Skeletal muscle satellite cell (primary cell): ENCODE data around the gene HGFAC.

Experiments
- H3K27me3 ChIP-seq: 2 replicates; pipeline ENCODE4 v1.7.0; 2013; ENCODE audit warnings: low read length; ENCODE audit not compliant: control insufficient read depth, insufficient read depth
- H3K36me3 ChIP-seq: 2 replicates; pipeline ENCODE4 v1.7.0; 2013; ENCODE audit warnings: mild to moderate bottlenecking, control low read depth, low read length; ENCODE audit not compliant: insufficient read depth
- H3K4me1 ChIP-seq: 2 replicates; pipeline ENCODE4 v1.7.0; 2013; ENCODE audit warnings: low read length; ENCODE audit not compliant: control insufficient read depth, insufficient read depth
- H3K4me2 ChIP-seq: 2 replicates; pipeline ENCODE4 v1.7.0; 2013; ENCODE audit warnings: mild to moderate bottlenecking, low read length
- H3K4me3 ChIP-seq: 2 replicates; pipeline ENCODE4 v1.7.0; 2013; ENCODE audit warnings: low read length
- H3K9ac ChIP-seq: 2 replicates; pipeline ENCODE4 v1.7.0; 2013; ENCODE audit warnings: mild to moderate bottlenecking, low read depth, low read length, moderate library complexity
- H3K9me3 ChIP-seq: replicated peaks from 2 replicates; pipeline ENCODE4 v1.7.0; 2013; ENCODE audit warnings: mild to moderate bottlenecking, control low read depth, low read length

HGFAC gene

GRCh38 chr4:3413217-3413671 is 28.5 kb upstream of the HGFAC start:
- Histone ChIP-seq H3K9ac (no peak overlapping the region), H3K4me2 (no peak overlapping the region), H3K9me3 (no peaks in the 10 kb centered on the region), H3K27me3 (no peaks in the 10 kb centered on the region), H3K4me1 (no peaks in the 10 kb centered on the region), H3K36me3 (peaks cover 9% of the 10 kb centered on the region), H3K4me3 (no peak overlapping the region)

- H3K4me2 ChIP-seq = no peak overlapping the region
- H3K9ac ChIP-seq = no peak overlapping the region
- no peaks in the 10 kb centered on the region for H3K4me1 ChIP-seq
- no peak overlapping the region for H3K4me3 ChIP-seq
- no peaks in the 10 kb centered on the region for H3K9me3 ChIP-seq
- no peaks in the 10 kb centered on the region for H3K27me3 ChIP-seq
- H3K36me3 ChIP-seq = peaks cover 9% of the 10 kb centered on the region
These were observed 27.9 kb upstream of the HGFAC start for GRCh38 chr4:3413675-3414420.

- Histone ChIP-seq H3K27me3 (no peaks in the 10 kb centered on the region), H3K4me3 (no peak overlapping the region), H3K4me2 (no peak overlapping the region), H3K9me3 (no peaks in the 10 kb centered on the region), H3K36me3 (peaks cover 9% of the 10 kb centered on the region), H3K9ac (no peak overlapping the region), H3K4me1 (no peaks in the 10 kb centered on the region)
These were observed 27.1 kb upstream of the HGFAC start for GRCh38 chr4:3414421-3415279.

GRCh38 chr4:3415471-3416141 is 26.2 kb upstream of the HGFAC start:
- Histone ChIP-seq H3K36me3 (peaks cover 9% of the 10 kb centered on the region), H3K4me3 (no peak overlapping the region), H3K9ac (no peak overlapping the region), H3K9me3 (no peaks in the 10 kb centered on the region), H3K27me3 (no peaks in the 10 kb centered on the region), H3K4me2 (no peak overlapping the region), H3K4me1 (no peaks in the 10 kb centered on the region)

GRCh38 chr4:3416270-3416669 is 25.5 kb upstream of the HGFAC start:
- Histone ChIP-seq H3K9me3 (no peaks in the 10 kb centered on the region), H3K27me3 (no peaks in the 10 kb centered on the region), H3K4me3 (no peak overlapping the region), H3K36me3 (peaks cover 9% of the 10 kb centered on the region), H3K4me1 (no peaks in the 10 kb centered on the region), H3K4me2 (no peak overlapping the region), H3K9ac (no peak overlapping the region)

- H3K4me1 ChIP-seq = no peaks in the 10 kb centered on the region
- no peaks in the 10 kb centered on the region for H3K27me3 ChIP-seq
- H3K4me3 ChIP-seq = no peak overlapping the region
- H3K9ac ChIP-seq = no peak overlapping the region
- H3K4me2 ChIP-seq = no peak overlapping the region
- H3K9me3 ChIP-seq = no peaks in the 10 kb centered on the region
- H3K36me3 ChIP-seq = peaks cover 9% of the 10 kb centered on the region
These were observed 24.9 kb upstream of the HGFAC start for GRCh38 chr4:3416821-3417221.

GRCh38 chr4:3417448-3417847 is 24.3 kb upstream of the HGFAC start:
- H3K9me3 ChIP-seq = no peaks in the 10 kb centered on the region
- peaks cover 9% of the 10 kb centered on the region for H3K36me3 ChIP-seq
- H3K4me1 ChIP-seq = no peaks in the 10 kb centered on the region
- no peak overlapping the region for H3K9ac ChIP-seq
- no peak overlapping the region for H3K4me2 ChIP-seq
- no peaks in the 10 kb centered on the region for H3K27me3 ChIP-seq
- no peak overlapping the region for H3K4me3 ChIP-seq

- Histone ChIP-seq H3K27me3 (no peaks in the 10 kb centered on the region), H3K36me3 (peaks cover 13% of the 10 kb centered on the region), H3K4me2 (no peak overlapping the region), H3K4me1 (no peaks in the 10 kb centered on the region), H3K9me3 (no peaks in the 10 kb centered on the region), H3K9ac (no peak overlapping the region), H3K4me3 (no peak overlapping the region)
These were observed 23.6 kb upstream of the HGFAC start for GRCh38 chr4:3418029-3418762.

GRCh38 chr4:3419836-3420605 is 21.7 kb upstream of the HGFAC start:
- no peak overlapping the region for H3K4me2 ChIP-seq
- no peaks in the 10 kb centered on the region for H3K27me3 ChIP-seq
- no peaks in the 10 kb centered on the region for H3K9me3 ChIP-seq
- H3K36me3 ChIP-seq = peaks cover 13% of the 10 kb centered on the region
- H3K4me1 ChIP-seq = no peaks in the 10 kb centered on the region
- no peak overlapping the region for H3K9ac ChIP-seq
- H3K4me3 ChIP-seq = no peak overlapping the region

- H3K9me3 ChIP-seq = no peaks in the 10 kb centered on the region
- no peaks in the 10 kb centered on the region for H3K4me1 ChIP-seq
- H3K9ac ChIP-seq = no peak overlapping the region
- H3K4me2 ChIP-seq = no peak overlapping the region
- no peaks in the 10 kb centered on the region for H3K27me3 ChIP-seq
- no peak overlapping the region for H3K4me3 ChIP-seq
- H3K36me3 ChIP-seq = peaks cover 13% of the 10 kb centered on the region
These were observed 21.2 kb upstream of the HGFAC start for GRCh38 chr4:3420606-3420955.
